Measurements from ENCODE around the gene TGFBR3L. TPM values are rescaled to one million over a fixed set of nuclear protein-coding genes. Genes with fewer than 3 reads are reported as not detected.
A peak's percentile ranks its signal among the peaks of the same experiment; 100 is the strongest.

The TGFBR3L gene
- total RNA-seq, 1 donor from 2014 or later: 11.2 TPM

DNA sequence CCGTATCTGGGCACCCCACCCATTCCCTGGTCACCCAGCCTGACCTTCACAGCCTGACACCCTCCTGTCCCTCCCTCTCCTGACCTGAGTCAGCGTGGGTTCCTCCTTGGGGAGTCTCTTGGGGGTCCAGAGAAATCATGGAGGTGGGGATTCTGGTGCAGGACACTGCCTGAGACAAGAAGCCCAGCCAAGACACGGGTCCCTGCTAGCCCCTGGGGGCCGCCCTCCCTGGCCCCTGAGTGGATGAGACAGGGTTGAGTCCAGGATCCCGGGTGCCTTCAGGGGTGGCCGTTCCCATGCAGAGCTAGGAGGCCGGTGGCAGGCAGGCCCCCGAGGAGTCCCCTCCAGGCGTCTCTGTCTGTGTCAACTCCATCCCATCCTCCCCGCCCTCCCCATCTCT, 9.4 kb upstream of the TGFBR3L start:
- H3K4me1 Mint-ChIP-seq (ENCODE audit: low read depth): peaks cover 27% of the 10 kb centered on the region
- H3K27ac Mint-ChIP-seq (ENCODE audit: unreplicated experiment): peak overlapping the region; percentile 41
- H3K9me3 Mint-ChIP-seq (ENCODE audit: low read depth): no peaks in the 10 kb centered on the region
- DNase-seq (ENCODE audit: low spot score): peak; percentile 90
- peaks cover 1% of the 10 kb centered on the region for H3K36me3 Mint-ChIP-seq (ENCODE audit: low read depth)
- H3K4me3 Mint-ChIP-seq (ENCODE audit: unreplicated experiment): peak overlapping the region; percentile 82
- no peaks in the 10 kb centered on the region for H3K27me3 Mint-ChIP-seq (ENCODE audit: low read depth)
- TF ChIP-seq, protein P1, sequence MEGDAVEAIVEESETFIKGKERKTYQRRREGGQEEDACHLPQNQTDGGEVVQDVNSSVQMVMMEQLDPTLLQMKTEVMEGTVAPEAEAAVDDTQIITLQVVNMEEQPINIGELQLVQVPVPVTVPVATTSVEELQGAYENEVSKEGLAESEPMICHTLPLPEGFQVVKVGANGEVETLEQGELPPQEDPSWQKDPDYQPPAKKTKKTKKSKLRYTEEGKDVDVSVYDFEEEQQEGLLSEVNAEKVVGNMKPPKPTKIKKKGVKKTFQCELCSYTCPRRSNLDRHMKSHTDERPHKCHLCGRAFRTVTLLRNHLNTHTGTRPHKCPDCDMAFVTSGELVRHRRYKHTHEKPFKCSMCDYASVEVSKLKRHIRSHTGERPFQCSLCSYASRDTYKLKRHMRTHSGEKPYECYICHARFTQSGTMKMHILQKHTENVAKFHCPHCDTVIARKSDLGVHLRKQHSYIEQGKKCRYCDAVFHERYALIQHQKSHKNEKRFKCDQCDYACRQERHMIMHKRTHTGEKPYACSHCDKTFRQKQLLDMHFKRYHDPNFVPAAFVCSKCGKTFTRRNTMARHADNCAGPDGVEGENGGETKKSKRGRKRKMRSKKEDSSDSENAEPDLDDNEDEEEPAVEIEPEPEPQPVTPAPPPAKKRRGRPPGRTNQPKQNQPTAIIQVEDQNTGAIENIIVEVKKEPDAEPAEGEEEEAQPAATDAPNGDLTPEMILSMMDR (IDR thresholded peaks at IDR 0.05): no peak

DNA sequence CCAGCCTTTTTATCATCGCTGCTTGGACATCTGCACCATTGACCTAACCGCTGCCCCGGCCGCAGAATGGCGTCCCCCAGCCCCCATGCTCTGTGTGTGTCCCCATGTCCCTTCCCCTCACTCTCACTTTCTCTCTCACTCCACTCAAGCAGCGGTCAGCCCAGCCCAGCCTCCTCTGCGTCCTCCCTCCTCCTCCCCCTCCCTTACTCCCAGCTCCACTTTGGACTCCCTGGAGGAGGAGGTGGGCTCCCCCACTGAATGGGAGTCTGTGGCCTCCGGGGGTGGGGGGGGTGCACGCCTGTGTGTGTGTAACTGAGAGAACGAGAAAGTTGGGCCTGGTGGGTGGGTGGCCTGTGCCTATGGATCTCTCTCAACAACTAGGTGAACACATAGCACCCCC, 8.8 kb upstream of the TGFBR3L start:
- peak overlapping the region; percentile 66 for H3K4me3 Mint-ChIP-seq (ENCODE audit: unreplicated experiment)
- H3K9me3 Mint-ChIP-seq (ENCODE audit: low read depth): no peaks in the 10 kb centered on the region
- peaks cover 27% of the 10 kb centered on the region for H3K4me1 Mint-ChIP-seq (ENCODE audit: low read depth)
- H3K27ac Mint-ChIP-seq (ENCODE audit: unreplicated experiment): peak overlapping the region; percentile 78
- TF ChIP-seq, protein P1 (IDR thresholded peaks at IDR 0.05): no peak
- peaks cover 4% of the 10 kb centered on the region for H3K36me3 Mint-ChIP-seq (ENCODE audit: low read depth)
- no peak for DNase-seq (ENCODE audit: low spot score)
- no peaks in the 10 kb centered on the region for H3K27me3 Mint-ChIP-seq (ENCODE audit: low read depth)

DNA sequence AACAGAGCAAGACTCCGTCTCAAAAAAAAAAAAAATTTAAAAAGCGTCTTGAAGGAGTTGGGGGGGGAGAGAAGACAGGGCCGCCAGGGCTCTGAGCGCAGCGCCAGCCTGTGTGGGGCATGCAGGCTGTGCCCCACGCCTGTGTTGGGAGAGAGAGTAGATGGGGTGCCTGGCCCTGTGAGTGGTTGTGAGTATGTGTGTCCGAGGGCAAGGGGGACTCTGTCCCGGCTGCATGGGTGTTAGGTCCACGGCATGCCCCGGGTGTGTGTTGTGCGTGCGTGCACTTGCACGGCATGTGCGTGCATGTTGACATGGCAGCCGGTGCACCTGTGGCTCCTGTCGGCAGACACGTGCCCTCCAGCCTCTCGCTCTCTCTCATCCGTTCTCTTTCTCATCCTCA, 7.5 kb upstream of the TGFBR3L start:
- TF ChIP-seq, protein P1 (IDR thresholded peaks at IDR 0.05): no peak
- peak; percentile 82 for DNase-seq (ENCODE audit: low spot score)
- H3K9me3 Mint-ChIP-seq (ENCODE audit: low read depth): no peaks in the 10 kb centered on the region
- H3K4me1 Mint-ChIP-seq (ENCODE audit: low read depth): peaks cover 27% of the 10 kb centered on the region
- no peak overlapping the region for H3K27ac Mint-ChIP-seq (ENCODE audit: unreplicated experiment)
- no peak overlapping the region for H3K4me3 Mint-ChIP-seq (ENCODE audit: unreplicated experiment)
- H3K36me3 Mint-ChIP-seq (ENCODE audit: low read depth): peaks cover 10% of the 10 kb centered on the region
- H3K27me3 Mint-ChIP-seq (ENCODE audit: low read depth): no peaks in the 10 kb centered on the region

DNA sequence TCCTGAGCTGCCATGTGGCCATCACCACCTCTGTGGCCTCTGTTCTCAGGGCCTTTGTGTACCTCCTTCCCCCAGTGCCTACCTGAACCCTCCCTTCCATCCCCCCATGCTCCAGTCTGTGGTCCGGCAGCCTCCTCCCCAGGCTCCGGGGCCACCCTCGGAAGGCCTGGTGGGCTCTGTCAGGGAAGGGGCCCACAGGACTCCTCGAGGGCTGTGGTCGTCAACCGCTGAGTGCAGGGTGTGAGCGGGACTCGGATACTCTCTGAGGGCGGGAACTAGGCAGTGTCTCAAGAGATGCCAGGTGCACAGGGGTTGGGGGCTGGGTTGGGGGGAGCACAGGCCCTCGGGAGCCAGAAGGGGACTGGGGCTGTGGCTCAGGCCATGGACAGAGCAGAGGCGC, 7.1 kb upstream of the TGFBR3L start:
- TF ChIP-seq, protein P1 (IDR thresholded peaks at IDR 0.05): no peak
- Mint-ChIP-seq H3K27me3 (ENCODE audit: low read depth) (no peaks in the 10 kb centered on the region), H3K9me3 (ENCODE audit: low read depth) (no peaks in the 10 kb centered on the region), H3K36me3 (ENCODE audit: low read depth) (peaks cover 10% of the 10 kb centered on the region), H3K4me3 (ENCODE audit: unreplicated experiment) (no peak overlapping the region), H3K27ac (ENCODE audit: unreplicated experiment) (no peak overlapping the region), H3K4me1 (ENCODE audit: low read depth) (peaks cover 24% of the 10 kb centered on the region)
- no peak for DNase-seq (ENCODE audit: low spot score)

DNA sequence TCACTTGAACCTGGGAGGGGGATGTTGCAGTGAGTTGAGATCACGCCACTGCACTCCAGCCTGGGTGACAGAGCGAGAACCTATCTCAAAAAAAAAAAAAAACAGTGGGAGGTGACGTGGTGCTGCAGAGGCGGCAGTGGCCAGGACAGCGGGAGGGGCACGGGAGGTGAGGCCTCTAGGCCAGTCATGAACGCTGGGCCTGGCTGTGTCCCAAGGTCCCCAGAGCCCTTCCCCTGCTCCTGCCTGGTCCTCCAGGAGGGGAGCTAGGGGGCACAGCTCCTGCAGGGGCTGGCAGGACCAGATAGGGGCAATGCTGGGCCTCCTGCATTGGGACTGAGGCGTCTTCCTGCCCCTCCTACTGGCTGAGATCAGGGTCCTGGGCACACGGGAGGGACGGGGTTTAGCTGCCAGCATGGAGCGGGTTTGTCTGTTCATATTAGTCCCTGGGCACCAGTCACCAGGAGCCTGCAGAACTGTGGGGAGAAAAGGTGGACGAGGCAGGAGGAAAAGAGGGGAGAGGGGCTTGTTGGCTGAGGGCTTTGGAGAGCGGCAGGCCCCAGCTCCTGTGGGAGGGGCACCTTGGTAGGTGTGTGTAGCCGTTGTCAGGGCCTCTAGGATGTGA, 6.4 kb upstream of the TGFBR3L start:
- no peak for DNase-seq (ENCODE audit: low spot score)
- TF ChIP-seq, protein P1 (IDR thresholded peaks at IDR 0.05): no peak
- Mint-ChIP-seq H3K9me3 (ENCODE audit: low read depth) (no peaks in the 10 kb centered on the region), H3K36me3 (ENCODE audit: low read depth) (peaks cover 14% of the 10 kb centered on the region), H3K4me3 (ENCODE audit: unreplicated experiment) (no peak overlapping the region), H3K27ac (ENCODE audit: unreplicated experiment) (no peak overlapping the region), H3K27me3 (ENCODE audit: low read depth) (no peaks in the 10 kb centered on the region), H3K4me1 (ENCODE audit: low read depth) (peaks cover 18% of the 10 kb centered on the region)

All from chondrocyte (in vitro differentiated cells).